HG02759 (cell line): ENCODE results near the gene PLPP3.
A peak's percentile ranks its signal among the peaks of the same experiment; 100 is the strongest.

Experiments
- ATAC-seq: cut with Tn5 transposase; IDR thresholded peaks from one replicate; pipeline ENCODE4 v1.9.1; 2021; ENCODE audit warnings: mild to moderate bottlenecking, moderate library complexity; ENCODE audit not compliant: unreplicated experiment

Gene PLPP3

GRCh38 chr1:56548571-56548970, 30.8 kb downstream of the PLPP3 start:
- ATAC-seq, result no peak

GRCh38 chr1:56547977-56548376, 31.4 kb downstream of the PLPP3 start:
- ATAC-seq, result no peak

DNA sequence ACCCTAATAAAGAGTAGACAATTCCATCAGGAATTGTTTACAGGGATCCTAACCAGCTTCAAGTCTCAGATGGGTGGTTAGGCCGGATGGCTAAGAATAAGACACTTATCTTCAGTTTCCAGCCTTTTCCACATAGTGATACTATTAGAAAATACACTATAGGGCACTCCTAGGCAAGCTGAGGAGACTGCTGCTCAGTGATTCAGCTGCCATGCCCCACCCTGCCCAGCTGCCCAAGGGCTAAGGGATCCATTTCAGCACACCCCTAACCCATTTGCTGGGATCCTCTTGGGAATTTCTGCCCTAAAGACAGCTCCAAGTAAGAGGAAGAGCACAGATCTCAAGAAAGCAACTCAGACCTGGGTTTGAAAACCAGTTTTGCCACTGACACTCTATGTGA, 31.9 kb downstream of the PLPP3 start:
- ATAC-seq, result no peak

DNA sequence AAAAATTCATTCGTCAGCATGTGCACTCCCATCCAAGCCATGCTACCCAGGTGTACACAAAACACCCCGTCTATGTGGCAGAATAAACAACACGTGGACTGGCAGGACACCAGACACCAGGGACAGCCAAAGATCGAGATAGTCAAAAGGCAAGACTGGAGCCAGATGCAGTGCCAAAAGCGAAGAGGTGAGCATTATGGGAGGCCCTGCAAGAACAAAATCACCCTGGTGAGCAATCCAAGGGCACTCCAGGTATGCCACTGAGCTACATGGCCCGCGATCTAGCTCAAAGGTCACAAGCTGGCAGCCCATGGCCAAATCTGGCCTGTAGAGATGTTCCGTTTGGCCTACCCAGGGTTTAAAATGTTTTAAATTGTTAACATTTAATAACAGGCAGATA, 33.7 kb downstream of the PLPP3 start:
- ATAC-seq, result no peak

DNA sequence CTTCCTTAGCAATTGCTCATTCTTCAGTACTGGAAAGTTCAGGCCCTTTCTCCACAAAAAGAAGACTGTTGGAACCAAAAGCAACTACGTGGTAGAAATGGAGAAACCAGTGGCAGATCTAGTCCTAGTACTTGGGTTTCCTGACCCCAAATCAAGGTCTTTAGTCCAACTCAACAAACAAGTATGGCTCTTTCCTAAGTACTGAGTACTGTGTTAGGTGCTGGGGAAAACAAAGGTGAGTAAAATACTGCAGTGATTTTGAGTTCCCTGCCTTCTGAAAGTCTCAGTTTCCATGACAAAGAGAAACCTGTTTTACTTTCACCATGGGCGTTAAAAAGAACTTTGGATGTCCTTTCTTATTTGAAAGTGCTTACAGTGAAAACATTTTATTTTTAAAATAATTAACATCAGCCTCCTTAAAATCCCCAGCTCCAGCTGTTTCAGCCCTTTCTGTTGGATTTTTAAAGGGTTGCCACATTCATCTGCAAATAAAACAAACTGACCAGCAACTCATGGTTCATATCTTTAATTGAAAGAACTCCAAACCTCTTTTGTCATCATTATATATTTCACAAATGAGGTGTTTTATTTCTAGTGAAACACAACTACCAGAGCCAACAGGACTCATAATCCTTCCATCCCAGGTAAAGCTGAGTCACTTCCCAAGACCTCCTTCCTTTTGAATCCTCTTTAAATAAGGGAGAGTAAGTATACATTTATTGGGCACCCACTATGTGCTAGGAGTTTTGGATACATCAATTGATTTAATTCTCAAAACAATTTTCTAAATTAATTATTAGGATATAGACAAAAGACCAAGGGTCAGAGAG, 35.4 kb downstream of the PLPP3 start:
- no peak for ATAC-seq

- ATAC-seq, result no peak
Observed at GRCh38 chr1:56542651-56543050, 36.7 kb downstream of the PLPP3 start.

GRCh38 chr1:56541408-56541807, 38.0 kb downstream of the PLPP3 start:
- no peak for ATAC-seq

- no peak for ATAC-seq
Observed at GRCh38 chr1:56540467-56540866, 38.9 kb downstream of the PLPP3 start.

DNA sequence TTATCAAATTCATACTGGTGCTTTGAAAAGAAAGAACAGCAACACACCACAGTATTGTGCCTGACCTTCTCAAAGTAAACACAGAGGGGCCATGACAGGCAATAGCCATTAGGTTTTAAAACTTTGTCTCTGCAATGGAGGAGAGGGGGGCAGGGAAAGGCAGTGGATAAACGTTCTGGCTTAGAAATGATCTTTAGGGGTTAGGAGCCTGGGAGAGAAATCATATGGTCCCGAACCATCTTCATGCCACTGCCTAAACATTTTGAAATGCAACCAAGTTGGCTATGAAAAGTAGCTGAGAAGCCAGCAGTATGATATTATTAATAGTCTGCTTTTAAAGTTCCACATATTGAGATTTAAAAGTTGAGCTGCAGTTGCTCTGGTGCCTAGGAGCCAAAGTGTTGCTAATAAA, 39.8 kb downstream of the PLPP3 start:
- ATAC-seq, result no peak

DNA sequence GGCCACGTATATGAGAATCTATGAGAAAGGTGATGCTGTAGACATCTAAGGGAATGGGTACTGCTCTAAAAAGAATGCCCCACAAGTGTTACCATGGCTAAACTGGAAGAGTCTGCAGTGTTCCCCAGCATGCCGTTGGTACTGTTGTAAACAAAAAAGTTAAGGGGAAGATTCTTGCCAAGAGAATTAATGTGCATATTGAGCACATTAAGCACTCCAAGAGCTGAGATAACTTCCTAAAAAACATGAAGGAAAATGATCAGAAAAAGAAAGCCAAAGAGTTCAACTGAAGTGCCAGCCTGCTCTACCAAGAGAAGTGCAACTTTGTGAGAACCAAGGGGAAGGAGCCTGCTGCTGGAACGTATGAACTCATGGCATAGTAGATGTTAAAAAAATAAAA, 40.8 kb downstream of the PLPP3 start:
- no peak for ATAC-seq

DNA sequence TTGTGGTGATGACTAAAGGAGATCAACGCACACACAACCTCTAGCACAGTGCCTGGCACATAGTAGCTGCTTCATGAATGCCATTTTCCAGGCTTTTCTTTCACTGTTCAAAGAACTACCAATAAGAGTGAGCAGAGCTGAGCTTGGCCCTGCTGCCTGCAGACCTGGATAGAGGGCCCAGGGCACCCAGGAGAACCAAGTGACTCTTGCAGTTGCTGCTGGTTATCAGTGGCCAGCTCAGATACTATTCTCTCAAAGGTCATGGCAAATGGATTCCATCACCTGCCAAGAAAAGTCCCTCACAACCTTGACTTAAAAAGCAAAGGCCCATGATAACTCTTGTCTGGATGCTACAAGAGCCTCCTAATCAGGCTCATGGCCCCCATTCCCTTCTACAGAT, 41.7 kb downstream of the PLPP3 start:
- ATAC-seq, result no peak

DNA sequence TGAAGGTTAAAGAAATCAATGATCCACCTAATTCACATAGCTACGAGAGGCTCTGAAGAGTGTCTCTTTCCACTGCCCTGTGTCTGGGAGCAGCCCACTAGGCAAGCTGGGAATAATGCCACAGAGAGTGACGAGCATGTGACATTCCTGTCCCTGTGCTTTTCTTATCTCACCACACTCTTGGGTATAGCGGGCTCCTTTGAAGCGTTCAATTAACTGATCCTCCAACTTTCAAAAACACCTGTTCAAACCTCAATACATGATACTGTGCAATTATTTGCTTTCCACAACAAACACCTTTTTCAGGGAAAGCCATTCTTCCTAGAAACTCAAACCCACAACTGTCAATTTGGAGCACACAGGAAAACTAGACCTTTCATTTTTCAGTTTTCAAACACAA, 43.4 kb downstream of the PLPP3 start:
- ATAC-seq, result no peak

DNA sequence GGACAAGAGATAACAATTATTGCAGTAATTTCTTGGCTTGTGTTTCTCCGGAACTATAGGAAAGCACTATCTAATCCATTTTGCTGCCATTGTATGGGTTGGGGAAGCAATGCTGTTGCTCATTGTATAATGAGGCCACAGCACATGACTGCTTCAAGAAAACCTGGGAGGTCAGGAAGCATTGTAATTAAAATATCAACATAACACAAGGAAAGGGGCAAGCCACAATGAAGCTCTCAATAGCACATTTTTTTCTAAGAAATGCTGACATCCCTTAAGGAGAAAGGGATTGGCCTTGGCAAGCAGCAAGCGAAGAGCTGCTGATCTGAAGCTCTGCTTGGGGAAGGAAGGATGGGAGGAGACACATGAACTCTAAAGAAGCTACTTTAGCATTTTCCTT, 44.0 kb downstream of the PLPP3 start:
- no peak for ATAC-seq

DNA sequence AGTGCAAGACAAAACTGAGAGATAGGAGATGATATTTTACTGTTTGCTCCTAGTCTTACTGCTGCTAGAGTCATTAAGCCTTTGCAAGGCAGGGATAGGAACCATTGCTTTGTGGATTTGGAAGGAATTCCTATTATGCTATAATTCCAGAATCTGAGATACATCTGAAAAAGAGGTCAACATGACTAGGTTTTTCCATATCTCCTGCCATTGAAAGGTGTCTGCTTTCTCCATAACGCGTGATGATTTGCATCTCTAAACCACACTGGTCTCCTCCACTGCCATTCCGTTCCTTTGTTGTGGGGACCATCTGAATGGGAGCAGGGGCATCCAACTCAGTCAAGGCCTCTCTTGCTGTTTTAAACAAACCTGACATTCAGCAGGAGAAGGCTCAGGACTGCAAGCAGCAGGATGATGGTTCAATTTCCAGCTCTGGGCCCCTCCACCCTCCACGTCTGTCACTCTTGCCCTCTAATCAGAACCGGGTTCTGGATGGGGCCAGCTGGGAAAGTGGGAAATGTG, 45.2 kb downstream of the PLPP3 start:
- no peak for ATAC-seq

DNA sequence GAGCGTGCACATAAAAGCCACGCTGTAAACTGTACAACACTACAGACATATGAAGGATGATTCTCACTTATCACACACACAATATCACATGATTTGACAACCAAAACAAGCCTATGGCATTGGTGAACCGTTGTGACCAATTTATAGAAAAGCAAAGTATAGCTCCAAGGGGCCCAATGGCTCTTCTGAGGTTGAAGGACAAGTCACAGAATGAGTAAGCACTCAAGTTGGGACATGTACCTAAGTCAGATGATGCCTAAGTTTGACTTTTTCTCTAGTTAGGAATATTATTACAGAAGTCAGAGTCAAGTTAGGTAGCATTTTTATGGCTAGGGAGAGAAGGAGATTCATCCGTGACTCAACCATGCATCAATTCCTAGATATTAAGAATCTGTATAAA, 45.7 kb downstream of the PLPP3 start:
- peak; percentile 79 for ATAC-seq

DNA sequence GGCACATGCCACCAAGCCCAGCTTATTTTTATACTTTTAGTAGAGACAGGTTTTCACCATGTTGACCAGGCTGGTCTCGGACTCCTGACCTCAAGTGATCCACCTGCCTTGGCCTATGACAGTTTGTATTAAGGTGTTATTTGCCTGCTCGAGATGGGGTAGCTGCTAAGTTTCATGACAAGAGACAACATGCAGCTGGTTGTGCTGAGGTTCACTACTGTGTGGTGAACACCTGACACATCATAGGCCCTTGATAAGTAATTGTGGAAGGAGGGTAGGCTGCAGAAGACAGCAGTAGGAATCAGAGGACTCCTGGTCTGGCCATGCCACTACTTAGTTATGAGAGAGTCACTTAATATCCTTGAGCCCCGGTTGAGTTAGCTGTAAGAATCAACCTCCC, 46.2 kb downstream of the PLPP3 start:
- peak; percentile 14 for ATAC-seq

- ATAC-seq, result no peak
Observed at GRCh38 chr1:56532350-56532683, 47.0 kb downstream of the PLPP3 start.

GRCh38 chr1:56531624-56532349, 47.6 kb downstream of the PLPP3 start:
- ATAC-seq, result no peak

DNA sequence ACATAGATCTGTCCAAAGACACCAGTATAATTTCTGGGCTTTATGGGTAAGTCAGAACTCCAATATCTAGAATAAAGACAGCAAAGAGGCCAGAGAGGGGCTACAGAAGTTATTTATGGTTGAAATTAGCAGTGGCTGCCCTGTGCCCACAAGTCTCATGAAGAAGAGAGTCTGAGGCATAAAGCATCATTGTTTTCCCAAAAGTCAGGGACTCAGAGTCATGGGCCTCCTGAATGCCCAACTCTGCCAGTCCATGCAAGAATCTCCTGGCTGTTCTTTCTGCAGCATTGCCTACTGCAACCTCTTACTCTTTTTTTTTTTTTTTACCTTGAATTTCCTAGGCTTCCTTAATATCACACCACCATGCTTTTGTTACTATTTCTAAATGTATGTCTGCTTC, 49.6 kb downstream of the PLPP3 start:
- no peak for ATAC-seq

GRCh38 chr1:56527548-56528302, 51.6 kb downstream of the PLPP3 start:
- no peak for ATAC-seq

DNA sequence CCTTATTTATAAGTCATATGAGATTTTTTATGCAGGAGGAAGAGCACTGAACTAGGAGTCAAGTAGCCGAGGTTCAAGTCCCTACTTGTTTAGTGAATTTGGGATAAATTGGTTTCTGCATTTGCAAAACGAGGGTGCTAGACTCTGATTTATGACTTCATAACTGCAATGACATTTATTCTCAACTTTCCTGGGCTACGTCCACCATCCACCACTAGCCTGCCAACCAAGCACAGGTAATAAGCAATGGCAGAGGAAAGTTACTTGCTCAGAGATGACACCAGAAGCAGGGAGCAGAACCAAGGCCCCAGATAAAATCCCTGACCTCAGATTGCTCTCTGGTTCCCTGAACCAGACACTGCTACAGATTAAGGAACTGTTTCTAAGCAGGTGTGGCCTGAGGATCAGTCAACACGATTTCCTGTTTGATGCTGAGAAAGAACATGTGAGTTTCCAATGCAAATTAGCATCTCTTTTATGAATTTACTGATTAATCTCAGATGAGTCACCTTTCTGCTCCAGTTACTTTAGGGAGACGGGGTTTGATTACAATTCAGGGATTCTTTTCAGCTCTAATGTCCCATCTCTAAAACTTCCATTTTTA, 52.7 kb downstream of the PLPP3 start:
- peak; percentile 73 for ATAC-seq
